NCI-H774 (cell line): Measurements from ENCODE around the gene FPR1.

Experiments used
- DNase-seq: peaks from one replicate; lab custom pipeline; 2025; lab: John Stamatoyannopoulos, UW

Gene FPR1

GRCh38 chr19:51704626-51705025 is 47.1 kb downstream of the FPR1 start:
- DNase-seq = no peak

DNA sequence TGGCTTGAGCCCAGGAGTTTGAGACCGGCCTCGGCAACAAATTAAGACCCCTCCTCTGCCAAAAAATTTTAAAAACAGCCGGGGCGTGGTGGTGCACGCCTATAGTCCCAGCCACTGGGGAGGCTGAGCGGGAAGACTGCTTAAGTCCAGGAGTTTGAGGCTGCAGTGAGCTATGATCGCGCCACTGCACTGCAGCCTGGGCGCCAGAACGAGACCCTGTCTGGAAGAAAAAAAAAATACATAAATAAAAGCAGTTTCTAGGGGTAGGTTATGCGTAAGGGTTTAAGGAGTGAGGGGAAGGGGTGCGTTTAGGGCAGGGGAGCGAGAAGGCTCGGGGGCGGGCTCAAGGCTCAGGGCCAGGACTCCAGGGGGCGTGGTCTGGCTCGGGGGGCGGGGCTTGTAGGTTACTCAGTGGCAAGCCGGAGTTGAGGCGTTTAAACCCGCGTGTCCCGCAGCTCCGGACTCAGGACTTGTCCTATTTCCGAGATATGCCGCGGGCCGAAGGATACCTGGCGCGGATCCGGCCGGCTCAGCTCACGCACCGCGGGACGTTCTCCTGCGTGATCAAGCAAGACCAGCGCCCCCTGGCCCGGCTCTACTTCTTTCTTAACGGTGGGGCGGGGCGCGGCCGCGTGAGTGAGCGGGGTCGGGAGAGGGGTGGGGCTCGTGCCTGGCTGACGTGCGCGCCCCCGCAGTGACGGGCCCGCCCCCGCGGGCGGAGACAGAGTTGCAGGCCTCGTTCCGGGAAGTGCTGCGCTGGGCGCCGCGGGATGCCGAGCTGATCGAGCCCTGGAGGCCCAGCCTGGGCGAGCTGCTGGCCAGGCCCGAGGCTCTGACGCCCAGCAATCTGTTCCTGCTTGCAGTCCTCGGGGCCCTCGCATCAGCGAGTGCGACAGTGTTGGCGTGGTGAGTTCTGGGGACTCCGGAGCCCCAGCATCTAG is 47.8 kb downstream of the FPR1 start:
- peak; percentile 90 for DNase-seq

GRCh38 chr19:51702825-51703574 is 48.7 kb downstream of the FPR1 start:
- peak; percentile 50 for DNase-seq

DNA sequence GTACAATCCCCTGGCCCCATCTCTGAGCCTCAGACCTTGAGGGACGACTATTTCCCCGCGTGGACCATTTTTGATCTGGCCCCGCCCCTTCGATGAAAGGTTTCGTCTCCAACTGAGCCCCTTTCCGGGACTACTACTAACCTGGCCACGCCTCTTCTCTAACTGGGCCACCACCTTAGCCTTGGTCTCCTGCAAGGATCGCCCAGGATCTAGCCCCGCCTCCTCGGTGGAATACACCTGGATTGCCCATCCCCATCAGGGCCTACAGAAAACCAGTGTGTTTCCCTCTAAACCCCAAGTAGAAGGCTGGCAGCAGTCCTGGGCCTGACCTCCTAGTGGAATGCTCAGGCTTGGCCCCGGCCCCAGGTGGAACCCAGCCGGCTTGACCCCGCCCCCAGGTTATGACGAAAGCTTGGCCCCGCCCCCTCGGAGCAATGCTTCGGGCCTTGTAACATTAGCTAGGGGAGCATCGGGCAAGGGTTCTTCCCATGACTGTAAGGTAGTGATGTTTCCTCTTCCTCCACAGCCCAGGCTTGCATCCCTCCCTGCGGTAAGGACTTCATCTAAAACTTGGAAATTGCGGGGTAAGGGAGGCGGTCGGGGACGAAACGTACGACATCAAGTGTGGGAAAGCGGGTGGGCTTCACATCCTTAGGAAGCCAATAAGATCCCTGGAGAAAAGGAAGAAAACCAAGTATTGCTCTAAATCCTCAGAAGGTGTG is 49.4 kb downstream of the FPR1 start:
- DNase-seq = peak; percentile 56

DNA sequence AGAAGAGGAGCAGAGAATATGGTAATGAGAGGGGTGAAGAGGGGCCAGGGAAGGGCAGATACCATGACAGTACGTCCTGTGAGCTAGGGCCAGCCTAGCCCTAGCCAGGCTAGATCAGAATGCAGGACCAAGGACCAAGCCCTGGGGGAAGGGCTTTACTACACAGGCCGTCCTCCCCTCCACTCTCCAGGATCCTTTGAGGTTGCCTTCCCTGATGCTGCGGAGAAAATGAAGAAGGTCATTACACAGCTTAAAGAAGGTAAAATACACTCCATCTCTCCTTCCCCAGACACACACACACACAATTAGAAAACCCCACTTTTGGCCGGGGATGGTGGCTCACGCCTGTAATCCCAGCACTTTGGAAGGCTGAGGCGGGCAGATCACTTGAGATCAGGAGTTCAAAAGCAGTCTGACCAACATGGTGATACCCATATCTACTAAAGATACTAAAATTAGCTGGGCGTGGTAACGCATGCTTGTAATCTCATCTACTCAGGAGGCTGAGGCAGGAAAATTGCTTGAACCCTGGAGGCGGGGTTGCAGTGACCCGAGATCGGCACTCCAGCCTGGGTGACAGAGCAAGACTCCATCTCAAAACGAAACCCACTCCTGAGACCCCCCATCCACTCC is 50.1 kb downstream of the FPR1 start:
- no peak for DNase-seq

GRCh38 chr19:51699170-51699569 is 52.5 kb downstream of the FPR1 start:
- DNase-seq = no peak

DNA sequence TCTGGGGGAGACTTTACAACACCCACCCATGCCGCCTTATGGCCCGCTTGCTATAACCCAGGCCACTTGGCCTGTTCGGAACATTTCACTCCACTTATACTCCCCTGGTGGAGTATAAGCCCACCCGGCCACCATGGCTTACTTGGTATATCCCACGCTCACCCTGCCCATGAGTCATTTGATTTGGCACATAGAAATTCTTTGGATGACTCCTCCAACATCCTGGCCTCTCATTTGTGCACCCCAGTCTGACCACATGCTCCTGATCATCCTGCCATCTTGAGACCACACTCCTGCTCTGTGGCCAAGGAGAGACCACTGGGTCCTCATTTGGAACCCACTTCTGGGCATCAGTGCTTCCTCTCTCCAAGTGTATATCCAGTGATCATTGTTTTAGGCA is 53.4 kb downstream of the FPR1 start:
- no peak for DNase-seq

DNA sequence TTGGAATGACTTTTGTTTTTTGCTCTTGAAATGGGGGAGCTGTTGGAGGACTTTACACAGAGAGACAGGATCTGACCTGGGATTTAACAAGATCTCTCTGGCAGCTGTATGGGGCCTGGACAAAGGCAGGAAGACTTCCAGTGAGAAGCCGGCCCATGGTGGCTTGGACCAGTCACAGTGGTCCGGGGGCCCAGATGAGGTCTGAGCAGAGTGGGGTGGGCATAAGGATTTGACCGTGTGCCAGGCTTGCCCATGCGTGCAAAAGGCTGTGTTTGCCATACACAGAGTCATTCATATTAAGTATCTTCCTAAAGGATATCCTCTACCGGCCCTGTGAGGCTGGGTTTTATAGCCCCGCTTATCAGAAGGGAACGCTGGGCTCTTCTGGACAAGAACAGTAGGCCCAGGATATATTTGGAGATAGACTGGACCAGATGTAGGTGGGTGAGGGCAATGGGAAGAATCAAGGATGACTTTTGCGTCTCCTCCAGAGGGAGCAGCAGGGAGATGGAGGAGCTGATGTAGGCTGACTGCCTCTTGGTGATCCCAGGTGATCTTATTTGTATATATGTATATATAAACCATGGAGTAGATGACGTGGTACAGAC is 54.4 kb downstream of the FPR1 start:
- no peak for DNase-seq

DNA sequence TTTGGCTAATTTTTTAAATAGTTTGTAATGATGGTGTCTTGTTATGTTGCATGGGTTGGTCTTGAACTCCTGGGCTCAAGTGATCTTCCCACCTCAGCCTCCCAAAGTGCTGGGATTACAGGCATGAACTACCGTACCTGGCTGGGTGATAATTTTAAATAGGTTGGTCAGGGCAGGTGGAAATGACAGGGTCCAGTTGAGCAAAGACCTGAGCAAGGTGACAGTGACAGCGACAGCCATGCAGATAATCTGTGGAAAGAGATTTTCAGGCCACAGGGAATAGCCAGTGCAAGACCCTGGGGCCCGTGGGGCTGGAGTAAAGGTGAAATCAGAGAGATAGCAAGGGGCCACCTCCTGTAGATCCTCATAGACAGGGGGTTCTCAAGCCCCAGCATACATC is 55.1 kb downstream of the FPR1 start:
- DNase-seq = no peak
